BLaER1 treated with 17β-estradiol and CSF1 and Interleukin-3, amounts not matched to agents 10 nM and 100 nM (cell line): Measurements from ENCODE around the gene TINAGL1.

Experiments used
- H3K27ac ChIP-seq, 11 experiments: shearing (Covaris generic); formaldehyde crosslinking; 2 replicates each; pipeline ENCODE4 v1.8.1; 2022
- H3K27me3 ChIP-seq, 11 experiments: shearing (Covaris generic); formaldehyde crosslinking; 2 replicates each; pipeline ENCODE4 v1.8.1; 2022
- H3K36me3 ChIP-seq, 11 experiments: shearing (Covaris generic); formaldehyde crosslinking; 2 replicates each; pipeline ENCODE4 v1.8.1; 2022
- H3K4me1 ChIP-seq, 10 experiments: shearing (Covaris generic); formaldehyde crosslinking; 2 replicates each; pipeline ENCODE4 v1.8.1; 2022
- H3K4me2 ChIP-seq, 11 experiments: shearing (Covaris generic); formaldehyde crosslinking; 2 replicates each; pipeline ENCODE4 v1.8.1; 2022
- H3K4me3 ChIP-seq, 10 experiments: shearing (Covaris generic); formaldehyde crosslinking; 2 replicates each; pipeline ENCODE4 v1.8.1; 2022
- H3K9ac ChIP-seq, 11 experiments: shearing (Covaris generic); formaldehyde crosslinking; 2 replicates each; pipeline ENCODE4 v1.8.1; 2022
- H3K9me3 ChIP-seq, 11 experiments: shearing (Covaris generic); formaldehyde crosslinking; replicated peaks in 1 of 11; 2 replicates each; pipeline ENCODE4 v1.8.1; 2022
- H4K20me1 ChIP-seq, 11 experiments: shearing (Covaris generic); formaldehyde crosslinking; 2 replicates each; pipeline ENCODE4 v1.8.1; 2022
- Cebpa-rat ChIP-seq, 11 experiments: shearing (Covaris generic); IDR thresholded peaks; 2 replicates each; pipeline ENCODE4 v1.8.1; 2022

The TINAGL1 gene

GRCh38 chr1:31588751-31589515, 12.6 kb downstream of the TINAGL1 start:
- peaks cover 0 to 9% (median 0%) of the 10 kb centered on the region in 11 experiments; a peak in 1 of 22 replicates for H4K20me1 ChIP-seq
- H3K27ac ChIP-seq, result peak overlapping the region in 3 of 11 experiments; percentile 19 to 33 (median 23); a peak in 5 of 22 replicates
- H3K27me3 ChIP-seq, result peaks cover 10 to 29% (median 22%) of the 10 kb centered on the region in 11 experiments; a peak in 20 of 22 replicates
- H3K36me3 ChIP-seq, result no peaks in the 10 kb centered on the region
- H3K9me3 ChIP-seq, result no peaks in the 10 kb centered on the region
- H3K4me2 ChIP-seq, result peak overlapping the region; percentile 70 to 92 (median 81)
- peak overlapping the region in 9 of 11 experiments; percentile 3 to 61 (median 42); a peak in 12 of 22 replicates for H3K9ac ChIP-seq
- TF ChIP-seq Cebpa-rat (IDR thresholded peaks at IDR 0.05), result no peak
- H3K4me3 ChIP-seq, result peak overlapping the region in 3 of 10 experiments; percentile 6 to 48 (median 34); a peak in 3 of 20 replicates
- peaks cover 32 to 82% (median 77%) of the 10 kb centered on the region in 10 experiments for H3K4me1 ChIP-seq

DNA sequence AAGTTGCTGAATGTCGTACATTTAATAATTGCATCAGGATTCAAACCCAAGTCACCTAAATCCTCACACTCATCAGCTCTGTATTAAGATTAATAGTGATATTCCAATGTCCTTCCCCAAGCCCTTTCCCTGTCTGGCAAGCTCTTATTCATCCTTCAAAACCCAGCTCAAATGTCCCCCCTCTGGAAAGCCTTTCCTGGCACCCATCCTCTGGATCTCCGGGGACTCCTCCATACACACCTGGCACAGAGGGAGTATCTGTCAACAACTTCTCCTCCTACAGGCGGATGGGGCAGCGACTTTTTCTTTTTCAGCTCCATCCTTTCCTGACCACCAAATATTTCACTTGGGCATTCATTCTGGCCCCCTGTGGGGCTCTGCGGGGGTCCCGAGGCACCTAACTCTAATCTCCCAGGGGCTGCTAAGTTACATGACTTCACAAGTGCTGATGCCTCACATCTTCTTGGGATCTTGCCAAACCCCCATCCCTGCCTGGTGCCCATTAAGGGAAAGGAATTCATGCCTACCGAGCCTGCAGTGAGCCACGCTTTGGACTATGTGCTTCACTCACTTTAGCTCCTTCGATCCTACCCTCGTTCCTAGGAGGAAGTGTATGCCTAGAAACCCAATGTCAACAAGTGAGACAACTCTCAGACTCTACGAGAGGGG, 15.2 kb downstream of the TINAGL1 start:
- Histone ChIP-seq H3K27ac (no peak overlapping the region), H3K36me3 (no peaks in the 10 kb centered on the region), H4K20me1 (0 out of 22 replicates have a peak, but pooled peaks cover 0 to 4% (median 0%) of the 10 kb centered on the region in 11 experiments), H3K4me2 (peak overlapping the region in 7 of 11 experiments; percentile 11 to 59 (median 42); a peak in 10 of 22 replicates), H3K4me1 (peaks cover 33 to 82% (median 77%) of the 10 kb centered on the region in 10 experiments), H3K4me3 (no peak overlapping the region), H3K9ac (no peak overlapping the region), H3K27me3 (peaks cover 10 to 25% (median 21%) of the 10 kb centered on the region in 11 experiments; a peak in 20 of 22 replicates), H3K9me3 (no peaks in the 10 kb centered on the region)
- no peak for TF ChIP-seq Cebpa-rat (IDR thresholded peaks at IDR 0.05)

GRCh38 chr1:31592132-31592531, 15.8 kb downstream of the TINAGL1 start:
- 0 out of 22 replicates have a peak, but pooled peaks cover 0 to 4% (median 0%) of the 10 kb centered on the region in 11 experiments for H4K20me1 ChIP-seq

DNA sequence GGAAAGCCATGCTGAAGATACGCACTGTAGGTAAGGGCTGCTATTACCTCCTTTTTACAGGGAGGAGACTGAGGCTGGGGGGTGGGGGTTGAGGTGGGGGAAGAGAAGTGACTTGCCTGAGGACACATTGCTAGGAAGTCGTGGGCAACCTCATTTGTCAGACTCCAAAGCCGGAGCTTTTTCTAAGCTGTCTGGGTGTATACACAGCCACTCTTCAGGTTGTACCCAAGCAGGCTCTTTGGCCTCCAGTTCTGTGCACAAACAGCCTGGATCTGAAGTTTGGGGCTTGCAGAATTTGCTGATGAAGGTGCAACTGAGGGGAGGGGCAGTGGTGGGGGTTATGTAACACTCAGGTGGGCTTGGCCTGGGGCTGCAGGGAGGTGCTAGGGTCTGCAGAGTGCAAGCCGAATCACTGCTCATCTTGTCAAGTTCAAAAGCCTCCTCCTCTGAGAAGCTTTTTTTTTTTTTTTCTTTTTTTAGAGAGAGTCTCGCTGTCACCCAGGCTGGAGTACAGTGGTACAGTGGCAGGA, 16.9 kb downstream of the TINAGL1 start:
- H4K20me1 ChIP-seq, result 0 out of 22 replicates have a peak, but pooled peaks cover 0 to under 1% (median 0%) of the 10 kb centered on the region in 11 experiments
- H3K4me1 ChIP-seq, result peaks cover 27 to 83% (median 77%) of the 10 kb centered on the region in 10 experiments
- no peaks in the 10 kb centered on the region for H3K36me3 ChIP-seq
- TF ChIP-seq Cebpa-rat (IDR thresholded peaks at IDR 0.05), result no peak
- H3K4me3 ChIP-seq, result no peak overlapping the region
- H3K4me2 ChIP-seq, result peak overlapping the region in 8 of 11 experiments; percentile 28 to 59 (median 49); a peak in 14 of 22 replicates
- peaks cover 9 to 13% (median 11%) of the 10 kb centered on the region in 11 experiments; a peak in 20 of 22 replicates for H3K27me3 ChIP-seq
- no peaks in the 10 kb centered on the region for H3K9me3 ChIP-seq
- no peak overlapping the region for H3K27ac ChIP-seq
- H3K9ac ChIP-seq, result peak overlapping the region in 1 of 11 experiments; percentile 25; a peak in 1 of 22 replicates

More at GRCh38 chr1:31592132-31592531, 15.8 kb downstream of the TINAGL1 start:
- H3K4me2 ChIP-seq, result peak overlapping the region in 7 of 11 experiments; percentile 11 to 59 (median 42); a peak in 10 of 22 replicates
- no peak overlapping the region for H3K27ac ChIP-seq
- H3K36me3 ChIP-seq, result no peaks in the 10 kb centered on the region
- no peak overlapping the region for H3K9ac ChIP-seq
- H3K9me3 ChIP-seq, result no peaks in the 10 kb centered on the region
- H3K4me3 ChIP-seq, result no peak overlapping the region
- peaks cover 10 to 19% (median 17%) of the 10 kb centered on the region in 11 experiments; a peak in 20 of 22 replicates for H3K27me3 ChIP-seq
- peaks cover 34 to 83% (median 77%) of the 10 kb centered on the region in 10 experiments for H3K4me1 ChIP-seq
- no peak for TF ChIP-seq Cebpa-rat (IDR thresholded peaks at IDR 0.05)

- no peaks in the 10 kb centered on the region for H4K20me1 ChIP-seq
- H3K36me3 ChIP-seq, result no peaks in the 10 kb centered on the region
- peak overlapping the region in 9 of 11 experiments; percentile 9 to 59 (median 45); a peak in 16 of 22 replicates for H3K4me2 ChIP-seq
- TF ChIP-seq Cebpa-rat (IDR thresholded peaks at IDR 0.05), result no peak
- peaks cover 19 to 83% (median 76%) of the 10 kb centered on the region in 10 experiments for H3K4me1 ChIP-seq
- peak overlapping the region in 8 of 11 experiments; percentile 54 to 91 (median 65); a peak in 16 of 22 replicates for H3K27ac ChIP-seq
- H3K27me3 ChIP-seq, result peaks cover under 1 to 5% (median 3%) of the 10 kb centered on the region in 11 experiments; a peak in 16 of 22 replicates
- no peak overlapping the region; a peak in 1 of 22 replicates for H3K9ac ChIP-seq
- no peak overlapping the region for H3K4me3 ChIP-seq
- H3K9me3 ChIP-seq, result no peaks in the 10 kb centered on the region
These were observed 17.7 kb downstream of the TINAGL1 start for GRCh38 chr1:31593770-31594632.

GRCh38 chr1:31595836-31596736, 19.8 kb downstream of the TINAGL1 start:
- Histone ChIP-seq H3K4me3 (peak overlapping the region in 2 of 10 experiments; percentile 1 to 21; a peak in 1 of 20 replicates), H3K36me3 (no peaks in the 10 kb centered on the region), H3K27me3 (no peaks in the 10 kb centered on the region), H3K9me3 (no peaks in the 10 kb centered on the region; a peak in 1 of 22 replicates), H4K20me1 (no peaks in the 10 kb centered on the region), H3K4me2 (peak overlapping the region; percentile 61 to 86 (median 75)), H3K4me1 (peaks cover 19 to 100% (median 95%) of the 10 kb centered on the region in 10 experiments), H3K27ac (peak overlapping the region in 10 of 11 experiments; percentile 57 to 96 (median 92); a peak in 21 of 22 replicates), H3K9ac (peak overlapping the region in 10 of 11 experiments; percentile 54 to 81 (median 76); a peak in 19 of 22 replicates)
- TF ChIP-seq Cebpa-rat (IDR thresholded peaks at IDR 0.05), result no peak; a peak in 1 of 22 replicates

DNA sequence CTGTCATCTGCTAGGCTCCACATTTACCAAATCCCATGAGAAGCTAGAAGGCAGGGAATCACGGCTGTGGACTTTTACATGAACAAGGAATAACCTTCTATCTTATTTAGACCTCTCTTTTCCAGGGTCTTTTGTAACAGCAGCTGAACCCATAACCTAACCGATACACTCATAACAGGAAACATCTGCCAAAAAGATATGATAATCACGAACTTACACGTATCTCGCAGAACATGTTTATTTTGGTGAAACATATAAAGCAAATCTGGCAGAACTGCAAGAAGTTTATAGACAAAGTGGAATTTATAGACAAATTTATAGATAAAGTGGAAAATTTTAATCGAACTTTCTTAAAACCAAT, 20.4 kb downstream of the TINAGL1 start:
- H3K4me2 ChIP-seq, result peak overlapping the region; percentile 61 to 86 (median 75)
- H3K27me3 ChIP-seq, result no peaks in the 10 kb centered on the region
- H3K36me3 ChIP-seq, result no peaks in the 10 kb centered on the region
- H4K20me1 ChIP-seq, result no peaks in the 10 kb centered on the region
- no peaks in the 10 kb centered on the region; a peak in 2 of 22 replicates for H3K9me3 ChIP-seq
- H3K4me1 ChIP-seq, result peaks cover 19 to 98% (median 94%) of the 10 kb centered on the region in 10 experiments
- peak overlapping the region in 10 of 11 experiments; percentile 57 to 96 (median 92); a peak in 21 of 22 replicates for H3K27ac ChIP-seq
- TF ChIP-seq Cebpa-rat (IDR thresholded peaks at IDR 0.05), result peak in 3 of 11 experiments; percentile 9 to 28 (median 10); a peak in 1 of 22 replicates
- peak overlapping the region in 10 of 11 experiments; percentile 54 to 81 (median 76); a peak in 19 of 22 replicates for H3K9ac ChIP-seq
- peak overlapping the region in 2 of 10 experiments; percentile 1 to 21; a peak in 2 of 20 replicates for H3K4me3 ChIP-seq
